HEK293 (cell line): ENCODE results near the gene SS18L1.

Experiments used
- CTCF ChIA-PET: fragments of 350-600 bp; formaldehyde crosslinking; extraction: SDS; loops from one replicate; lab custom pipeline; 2021; ENCODE audit warnings: antibody characterized with exemption; lab: Yijun Ruan, JAX
- POLR2A ChIA-PET: fragments of 300-600 bp; formaldehyde crosslinking; extraction: SDS; loops from one replicate; lab custom pipeline; 2020; ENCODE audit warnings: antibody characterized with exemption, inconsistent platforms; lab: Yijun Ruan, JAX
- H3K27ac ChIP-seq: fragments of 200-500 bp; sonication (Bioruptor generic); 2 replicates; pipeline ENCODE4 v1.5.1; 2014; ENCODE audit warnings: low read depth, low read length, control low read depth, inconsistent platforms; ENCODE audit errors: extremely low read depth
- H3K36me3 ChIP-seq, 2 experiments: fragments of 200-500 bp in 1 of 2; sonication (Bioruptor generic) in 1 of 2; 1 replicate in 1 of 2; 2 replicates in 1 of 2; pipeline ENCODE4 v1.5.1; 2014 to 2017; ENCODE audit warnings: inconsistent platforms in 2 of 2, low read length in 2 of 2; ENCODE audit not compliant: control insufficient read depth in 2 of 2, insufficient read depth in 1 of 2
- H3K4me1 ChIP-seq: fragments of 200-500 bp; sonication (Bioruptor generic); 2 replicates; pipeline ENCODE4 v1.5.1; 2014; ENCODE audit warnings: mild to moderate bottlenecking, low read length, inconsistent platforms; ENCODE audit not compliant: control insufficient read depth, insufficient read depth
- H3K4me3 ChIP-seq: 2 replicates; pipeline ENCODE4 v1.5.1; 2011; ENCODE audit warnings: low read depth, mild to moderate bottlenecking, control low read depth, low read length, moderate library complexity
- H3K9me3 ChIP-seq: fragments of 200-500 bp; sonication (Bioruptor generic); 2 replicates; pipeline ENCODE4 v1.5.1; 2014; ENCODE audit warnings: low read depth, low read length, inconsistent platforms; ENCODE audit not compliant: control insufficient read depth, insufficient read depth
- EGR2 ChIP-seq: fragments of 450-650 bp; formaldehyde crosslinking; IDR thresholded peaks from 2 replicates; pipeline ENCODE4 v1.5.1; 2016; ENCODE audit warnings: low read depth, missing biosample characterization, missing genetic modification characterization
- FEZF1 ChIP-seq: fragments of 450-650 bp; formaldehyde crosslinking; IDR thresholded peaks from 2 replicates; pipeline ENCODE4 v1.5.1; 2016; ENCODE audit warnings: missing biosample characterization, missing genetic modification characterization
- MEIS1 ChIP-seq: sonication (generic); formaldehyde crosslinking; IDR thresholded peaks from 2 replicates; pipeline ENCODE4 v1.8.1; 2022; ENCODE audit warnings: missing genetic modification reagents, mild to moderate bottlenecking, borderline replicate concordance
- OVOL3 ChIP-seq: fragments of 450-650 bp; formaldehyde crosslinking; IDR thresholded peaks from 2 replicates; pipeline ENCODE4 v1.5.1; 2016; ENCODE audit warnings: missing biosample characterization, missing genetic modification characterization
- PATZ1 ChIP-seq: fragments of 450-650 bp; formaldehyde crosslinking; IDR thresholded peaks from 2 replicates; pipeline ENCODE4 v1.5.1; 2016; ENCODE audit warnings: missing biosample characterization, missing genetic modification characterization
- SCRT1 ChIP-seq: fragments of 450-650 bp; formaldehyde crosslinking; IDR thresholded peaks from 2 replicates; pipeline ENCODE4 v1.5.1; 2016; ENCODE audit warnings: missing biosample characterization, missing genetic modification characterization, borderline replicate concordance
- SCRT2 ChIP-seq: fragments of 450-650 bp; formaldehyde crosslinking; IDR thresholded peaks from 2 replicates; pipeline ENCODE4 v1.5.1; 2016; ENCODE audit warnings: missing biosample characterization, missing genetic modification characterization
- ZFHX2 ChIP-seq: fragments of 450-650 bp; formaldehyde crosslinking; conservative IDR thresholded peaks from 2 replicates; pipeline ENCODE4 v1.5.1; 2016; ENCODE audit warnings: missing biosample characterization, missing genetic modification characterization
- ZNF112 ChIP-seq: fragments of 450-650 bp; formaldehyde crosslinking; IDR thresholded peaks from 2 replicates; pipeline ENCODE4 v1.5.0; 2017; ENCODE audit warnings: missing biosample characterization, missing genetic modification characterization
- ZNF155 ChIP-seq: fragments of 450-650 bp; formaldehyde crosslinking; IDR thresholded peaks from 2 replicates; pipeline ENCODE4 v1.5.1; 2016; ENCODE audit warnings: missing biosample characterization, missing genetic modification characterization
- ZNF214 ChIP-seq: fragments of 450-650 bp; formaldehyde crosslinking; IDR thresholded peaks from 2 replicates; pipeline ENCODE4 v1.5.1; 2017; ENCODE audit warnings: missing biosample characterization, mild to moderate bottlenecking, missing genetic modification characterization, borderline replicate concordance
- ZNF239 ChIP-seq: fragments of 450-650 bp; formaldehyde crosslinking; IDR thresholded peaks from 2 replicates; pipeline ENCODE4 v1.5.1; 2016; ENCODE audit warnings: missing biosample characterization, missing genetic modification characterization
- ZNF302 ChIP-seq: fragments of 450-650 bp; formaldehyde crosslinking; IDR thresholded peaks from 2 replicates; pipeline ENCODE4 v1.5.1; 2016; ENCODE audit warnings: missing biosample characterization, missing genetic modification characterization, low read depth
- ZNF366 ChIP-seq: fragments of 450-650 bp; formaldehyde crosslinking; conservative IDR thresholded peaks from 2 replicates; pipeline ENCODE4 v1.5.1; 2016; ENCODE audit warnings: missing biosample characterization, missing genetic modification characterization
- ZNF629 ChIP-seq: fragments of 450-650 bp; formaldehyde crosslinking; IDR thresholded peaks from 2 replicates; pipeline ENCODE4 v1.5.1; 2017; ENCODE audit warnings: missing biosample characterization, missing genetic modification characterization
- ZSCAN18 ChIP-seq: fragments of 450-650 bp; formaldehyde crosslinking; IDR thresholded peaks from 2 replicates; pipeline ENCODE4 v1.5.1; 2016; ENCODE audit warnings: missing biosample characterization, missing genetic modification characterization

The SS18L1 gene

DNA sequence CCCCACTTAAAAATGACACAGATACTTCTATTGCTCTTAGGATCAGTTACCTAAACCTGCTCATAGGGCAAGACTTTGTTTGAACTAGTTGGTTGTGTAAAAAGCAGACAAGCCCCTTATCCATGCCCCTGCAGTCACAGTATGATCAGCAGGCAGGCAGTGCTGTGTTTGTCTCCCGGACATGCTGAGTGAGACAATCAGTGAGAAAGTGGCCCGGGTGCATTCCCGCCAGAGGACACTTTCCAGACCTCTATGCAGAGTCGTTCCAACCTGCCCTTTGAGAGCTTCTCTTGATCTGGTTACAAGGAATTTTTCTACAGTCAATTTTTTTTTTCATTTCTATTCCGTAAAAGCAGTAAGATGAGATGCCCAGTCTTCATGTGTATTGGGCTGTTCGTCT is 15.1 kb upstream of the SS18L1 start (continued):
- TF ChIP-seq ZSCAN18 (tag by site-specific recombination), result no peak

DNA sequence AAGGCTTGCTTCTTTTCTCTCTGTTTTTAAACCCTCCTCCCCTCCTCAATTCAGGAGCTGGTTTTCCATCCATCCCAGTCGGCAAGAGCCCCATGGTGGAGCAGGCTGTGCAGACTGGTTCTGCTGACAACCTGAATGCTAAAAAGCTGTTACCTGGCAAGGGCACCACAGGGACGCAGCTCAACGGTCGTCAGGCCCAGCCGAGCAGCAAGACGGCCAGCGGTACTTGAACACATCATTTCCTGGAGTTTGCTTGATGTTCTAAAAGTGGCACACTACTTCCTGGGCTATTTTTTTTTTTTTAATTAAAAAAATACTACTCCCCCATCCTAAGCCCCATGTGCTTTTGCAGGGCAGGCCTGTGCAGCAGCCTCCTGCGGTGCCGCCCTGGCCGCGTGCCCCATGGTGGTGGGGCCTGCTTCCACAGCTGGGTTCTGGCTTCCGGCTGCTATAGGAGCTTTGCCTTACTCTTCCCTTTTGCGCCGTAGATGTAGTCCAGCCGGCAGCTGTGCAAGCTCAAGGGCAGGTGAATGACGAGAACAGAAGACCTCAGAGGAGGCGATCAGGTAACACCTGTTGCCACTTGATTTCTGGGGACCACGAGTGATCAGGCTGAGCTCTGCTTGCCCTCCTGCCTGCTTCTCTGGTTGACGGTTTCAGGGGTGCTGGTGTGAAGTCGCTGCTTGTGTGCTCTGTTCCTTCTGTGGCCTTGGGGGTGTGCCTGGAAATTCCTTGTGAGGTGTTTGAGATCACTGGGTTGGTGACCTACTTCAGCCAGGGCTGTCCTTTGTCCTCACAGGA is 13.6 kb upstream of the SS18L1 start:
- peak; percentile 90 for TF ChIP-seq SCRT2 (tag by site-specific recombination)
- TF ChIP-seq ZNF214 (tag by site-specific recombination), result no peak
- no peak for TF ChIP-seq PATZ1 (tag by site-specific recombination)
- peak; percentile 56; the same call in 1 of the 2 replicates for TF ChIP-seq SCRT1 (tag by site-specific recombination)
- no peak for TF ChIP-seq ZSCAN18 (tag by site-specific recombination)
- Histone ChIP-seq H3K27ac (no peak overlapping the region), H3K9me3 (no peaks in the 10 kb centered on the region), H3K4me3 (no peak overlapping the region), H3K36me3 (peaks cover 18 to 99% of the 10 kb centered on the region in 2 experiments), H3K4me1 (no peaks in the 10 kb centered on the region)
- ChIA-PET CTCF (interaction anchor here (0.6 to 1.4 kb wide), 4 partner anchors 12 to 69 kb away, joined by 3 to 8 read pairs (median 4); no protein-coding TSS in a partner anchor), POLR2A (interaction anchor here (1.0 kb wide), 1 partner anchor 62 kb away, joined by 3 read pairs; no protein-coding TSS in a partner anchor)

DNA sequence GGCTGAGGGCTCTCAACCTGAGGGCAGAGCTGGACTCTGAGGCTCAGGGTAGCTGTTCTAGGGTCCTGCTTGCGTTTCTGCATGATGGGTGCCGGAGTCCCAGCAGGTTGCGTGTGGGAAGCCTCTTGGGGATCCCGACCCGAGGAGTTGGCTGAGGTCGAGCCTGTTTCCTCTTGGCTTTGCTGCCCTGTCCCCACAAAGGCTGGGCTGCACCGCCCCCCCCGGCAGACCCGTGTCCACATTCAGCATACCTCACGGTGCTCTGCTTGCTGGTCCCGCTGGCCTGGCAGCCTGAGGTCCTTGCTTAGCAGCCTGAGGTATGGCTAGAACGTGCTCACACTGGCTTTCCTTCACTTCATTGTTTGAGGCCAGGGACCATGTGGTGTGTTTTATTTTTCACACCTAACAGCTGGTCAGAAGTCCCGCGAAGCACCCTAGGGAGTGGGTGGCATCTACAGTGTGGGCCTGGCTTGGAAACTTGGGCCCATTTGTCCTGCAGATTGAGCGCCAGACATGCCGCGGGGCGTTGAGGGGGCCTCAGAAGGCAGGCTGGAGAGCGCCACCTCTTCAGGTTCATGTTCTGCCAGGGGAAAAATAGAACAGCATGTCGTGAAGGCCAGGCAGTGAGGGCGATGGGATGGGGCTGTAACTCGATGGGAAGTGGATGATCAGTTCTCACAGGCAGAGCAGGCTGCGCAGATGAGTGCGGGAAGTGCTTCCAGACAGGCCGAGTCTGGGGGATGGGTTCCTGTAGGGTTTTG is 11.8 kb upstream of the SS18L1 start:
- H3K36me3 ChIP-seq, result peaks cover 10 to 99% of the 10 kb centered on the region in 2 experiments
- ChIA-PET CTCF (interaction anchor here (0.9 kb wide), 1 partner anchor 10 kb away, joined by 3 read pairs; no protein-coding TSS in a partner anchor), POLR2A (no interaction called here)
- no peak overlapping the region for H3K27ac ChIP-seq
- TF ChIP-seq OVOL3 (tag by site-specific recombination) (no peak), FEZF1 (no peak), ZNF112 (no peak), ZNF239 (no peak), ZFHX2 (tag by site-specific recombination) (no peak)
- H3K4me3 ChIP-seq, result no peak overlapping the region
- no peaks in the 10 kb centered on the region for H3K4me1 ChIP-seq
- no peaks in the 10 kb centered on the region for H3K9me3 ChIP-seq

- H3K36me3 ChIP-seq, result peaks cover 10 to 99% of the 10 kb centered on the region in 2 experiments
- ChIA-PET POLR2A (no interaction called here), CTCF (interaction anchor here (0.9 kb wide), 1 partner anchor 9 kb away, joined by 3 read pairs; no protein-coding TSS in a partner anchor)
- no peaks in the 10 kb centered on the region for H3K4me1 ChIP-seq
- no peak overlapping the region for H3K27ac ChIP-seq
- TF ChIP-seq ZNF155 (tag by site-specific recombination), result no peak
- no peak for TF ChIP-seq MEIS1 (CRISPR knock-in tag)
- no peak for TF ChIP-seq ZNF366
- TF ChIP-seq ZNF302 (tag by site-specific recombination), result no peak
- TF ChIP-seq ZFHX2 (tag by site-specific recombination), result peak; percentile 26; the same call in 1 of the 2 replicates
- TF ChIP-seq ZNF214 (tag by site-specific recombination), result no peak
- peak; percentile 75 for TF ChIP-seq EGR2 (tag by site-specific recombination)
- no peak for TF ChIP-seq ZNF629
- H3K4me3 ChIP-seq, result no peak overlapping the region
- no peaks in the 10 kb centered on the region for H3K9me3 ChIP-seq
Measured at GRCh38 chr20:62132421-62132820, 11.1 kb upstream of the SS18L1 start.
